Large intestine (tissue), 3 donors: ENCODE results near the gene VEZT. TPM values are rescaled to one million over a fixed set of nuclear protein-coding genes. Genes with fewer than 3 reads are reported as not detected.

ENCODE experiments used
- DNase-seq, 2 donors: peaks; one replicate each; pipeline versions ENCODE4 v3.0.0 to v3.0.0-alpha.2; 2013
- H3K27ac ChIP-seq: one replicate; pipeline ENCODE4 v1.5.1; 2013; ENCODE audit warnings: low read length
- H3K27me3 ChIP-seq: 2 replicates; pipeline ENCODE4 v1.6.1; 2013; ENCODE audit warnings: low read length; ENCODE audit not compliant: control insufficient read depth, insufficient read depth
- H3K36me3 ChIP-seq: 2 replicates; pipeline ENCODE4 v1.6.1; 2013; ENCODE audit warnings: low read length; ENCODE audit not compliant: control insufficient read depth, insufficient read depth
- H3K4me1 ChIP-seq: one replicate; pipeline ENCODE4 v1.6.1; 2013; ENCODE audit warnings: low read length; ENCODE audit not compliant: control insufficient read depth, insufficient read depth
- H3K4me3 ChIP-seq: one replicate; pipeline ENCODE4 v1.5.1; 2013; ENCODE audit warnings: low read length
- H3K9me3 ChIP-seq: one replicate; pipeline ENCODE4 v1.6.1; 2013; ENCODE audit warnings: mild to moderate bottlenecking, low read depth, low read length, moderate library complexity; ENCODE audit not compliant: control insufficient read depth
- WGBS: methylation state at CpG from one replicate; pipeline ENCODE4 v1.1.5; 2013; ENCODE audit warnings: low lambda C conversion rate; ENCODE audit not compliant: insufficient coverage; 5-methylcytosine and 5-hydroxymethylcytosine counted together
- polyA plus RNA-seq: library from polyadenylated mRNA; unstranded; fragments of 120-200 nt; gene quantifications from one replicate; pipeline ENCODE4 v1.2.1, GENCODE V29; 2013

The VEZT gene
- polyA plus RNA-seq, 1 donor, result 61.2 TPM

DNA sequence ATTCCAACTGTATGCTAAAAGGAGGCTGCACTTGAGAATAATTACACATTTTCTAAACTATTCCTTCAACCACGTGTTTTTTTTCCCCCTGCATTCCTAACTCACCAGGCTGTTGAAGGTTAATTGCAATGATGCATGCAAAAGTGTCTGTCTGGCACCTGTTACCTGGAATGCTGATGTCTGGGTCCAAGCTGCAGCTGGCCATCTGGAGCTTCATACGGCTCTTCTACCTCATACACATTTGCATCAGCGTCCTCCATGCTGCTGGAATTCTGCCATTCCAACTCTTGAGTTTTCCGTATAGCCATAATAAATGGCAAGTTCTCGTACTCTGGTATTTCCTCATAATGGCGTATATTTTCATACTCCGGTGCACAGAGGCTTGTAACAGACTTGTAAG lies 8.9 kb upstream of the VEZT start:
- no peak overlapping the region for H3K4me3 ChIP-seq
- no peaks in the 10 kb centered on the region for H3K27me3 ChIP-seq
- peaks cover 17% of the 10 kb centered on the region for H3K4me1 ChIP-seq
- WGBS, result no CpG with 5 or more reads among the region's 7 CpGs
- peaks cover 4% of the 10 kb centered on the region for H3K36me3 ChIP-seq
- H3K27ac ChIP-seq, result no peak overlapping the region
- no peak for DNase-seq
- no peaks in the 10 kb centered on the region for H3K9me3 ChIP-seq

DNA sequence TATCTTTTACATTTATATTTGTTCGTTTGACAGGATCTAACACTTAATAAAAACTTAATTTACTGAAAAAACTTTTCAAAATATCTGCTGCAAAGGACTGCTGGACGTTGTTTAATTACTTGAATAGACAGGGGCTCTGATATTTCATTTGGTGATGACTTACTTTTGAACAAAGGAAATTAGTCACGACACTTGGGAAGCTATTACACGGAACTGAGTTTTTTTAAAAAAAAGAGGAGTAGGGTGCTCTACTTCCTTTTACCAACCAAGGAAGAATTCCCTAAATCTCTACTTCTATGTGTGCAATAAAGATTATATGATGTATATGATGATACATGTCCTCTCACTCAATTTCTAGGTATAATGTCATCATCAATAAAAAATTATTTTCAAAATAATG lies 5.0 kb upstream of the VEZT start:
- H3K27ac ChIP-seq, result no peak overlapping the region
- no peaks in the 10 kb centered on the region for H3K27me3 ChIP-seq
- no peak overlapping the region for H3K4me3 ChIP-seq
- no peak for DNase-seq
- no peaks in the 10 kb centered on the region for H3K9me3 ChIP-seq
- H3K4me1 ChIP-seq, result peaks cover 9% of the 10 kb centered on the region
- H3K36me3 ChIP-seq, result peaks cover 4% of the 10 kb centered on the region
- WGBS, result 90% methylated on average over 2 of the region's 4 CpGs

DNA sequence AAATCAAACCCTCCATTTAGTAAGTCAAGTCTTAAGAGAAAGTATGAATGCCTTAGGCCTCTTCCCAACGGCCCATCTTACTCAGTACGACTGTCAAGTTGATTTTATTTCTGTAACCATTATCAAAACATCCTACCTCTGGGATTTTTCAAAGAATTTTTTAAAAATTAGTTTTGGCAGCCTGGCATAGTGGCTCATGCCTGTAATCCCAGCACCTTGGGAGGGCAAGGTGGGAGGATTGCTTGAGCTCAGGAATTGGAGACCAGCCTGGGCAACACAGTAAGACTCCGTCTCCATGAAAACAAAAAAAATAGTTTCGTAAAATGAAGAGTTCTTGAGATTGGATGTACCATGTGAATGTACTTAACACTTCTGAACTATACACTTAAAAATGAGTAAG lies 4.5 kb upstream of the VEZT start:
- Histone ChIP-seq H3K27me3 (no peaks in the 10 kb centered on the region), H3K36me3 (peaks cover 4% of the 10 kb centered on the region), H3K4me3 (no peak overlapping the region), H3K9me3 (no peaks in the 10 kb centered on the region), H3K4me1 (peaks cover 9% of the 10 kb centered on the region), H3K27ac (no peak overlapping the region)
- 92% methylated on average over 2 of the region's 4 CpGs for WGBS
- no peak for DNase-seq

GRCh38 chr12:95213928-95214327 lies 3.7 kb upstream of the VEZT start:
- Histone ChIP-seq H3K36me3 (no peaks in the 10 kb centered on the region), H3K27ac (no peak overlapping the region), H3K27me3 (no peaks in the 10 kb centered on the region), H3K9me3 (no peaks in the 10 kb centered on the region), H3K4me1 (peaks cover 9% of the 10 kb centered on the region), H3K4me3 (no peak overlapping the region)
- DNase-seq, result peak in 1 of 2 donors; percentile 43
- WGBS, result no CpG with 5 or more reads among the region's 1 CpG

GRCh38 chr12:95214466-95214865 lies 3.1 kb upstream of the VEZT start:
- Histone ChIP-seq H3K4me3 (no peak overlapping the region), H3K4me1 (peaks cover 9% of the 10 kb centered on the region), H3K27me3 (no peaks in the 10 kb centered on the region), H3K36me3 (no peaks in the 10 kb centered on the region), H3K9me3 (no peaks in the 10 kb centered on the region), H3K27ac (no peak overlapping the region)
- no CpG with 5 or more reads among the region's 3 CpGs for WGBS
- no peak for DNase-seq

- H3K36me3 ChIP-seq, result no peaks in the 10 kb centered on the region
- H3K27ac ChIP-seq, result peak overlapping the region; percentile 96
- peak in 1 of 2 donors; percentile 44 for DNase-seq
- H3K27me3 ChIP-seq, result no peaks in the 10 kb centered on the region
- WGBS, result no CpG with 5 or more reads among the region's 1 CpG
- peak overlapping the region; percentile 90 for H3K4me3 ChIP-seq
- no peaks in the 10 kb centered on the region for H3K9me3 ChIP-seq
- peaks cover 12% of the 10 kb centered on the region for H3K4me1 ChIP-seq
Observed at GRCh38 chr12:95215949-95216348, 1.7 kb upstream of the VEZT start.

DNA sequence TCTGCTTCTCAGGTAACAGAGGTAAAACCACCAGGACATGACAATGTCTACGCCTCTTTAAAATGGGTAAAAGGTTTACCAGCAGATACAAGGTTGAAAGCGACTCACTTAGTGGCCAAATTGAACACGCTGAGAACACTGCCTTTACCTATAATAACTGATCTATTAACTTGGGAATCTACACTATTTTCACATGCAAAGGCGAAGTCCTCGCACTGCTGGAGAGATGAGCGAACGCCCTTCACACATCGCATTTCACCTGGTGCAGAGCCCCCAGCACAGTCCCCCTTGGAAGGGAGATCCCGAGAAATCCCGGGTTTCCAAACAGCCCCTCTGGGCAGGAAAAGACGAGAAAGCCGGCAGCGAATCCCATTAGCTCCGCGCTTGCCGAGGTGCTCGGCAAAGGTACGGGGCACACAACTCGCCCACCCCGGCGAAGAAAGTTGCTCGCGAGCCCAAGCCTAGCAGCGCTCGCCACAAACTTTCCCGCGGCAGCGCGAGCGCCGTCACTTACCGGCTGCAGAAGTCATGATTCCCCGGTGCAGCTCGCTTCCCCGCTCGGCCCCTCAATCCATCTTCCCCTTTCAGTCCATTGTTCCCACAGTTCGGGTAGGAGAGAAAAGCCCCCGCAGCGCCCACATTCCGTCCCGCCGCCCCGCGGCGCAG lies 763 bp upstream of the VEZT start:
- peak overlapping the region; percentile 90 for H3K4me3 ChIP-seq
- peak overlapping the region; percentile 96 for H3K27ac ChIP-seq
- H3K9me3 ChIP-seq, result no peaks in the 10 kb centered on the region
- H3K4me1 ChIP-seq, result peaks cover 12% of the 10 kb centered on the region
- H3K27me3 ChIP-seq, result no peaks in the 10 kb centered on the region
- peak; percentile 25 to 76 for DNase-seq
- H3K36me3 ChIP-seq, result no peaks in the 10 kb centered on the region
- no CpG with 5 or more reads among the region's 45 CpGs for WGBS

DNA sequence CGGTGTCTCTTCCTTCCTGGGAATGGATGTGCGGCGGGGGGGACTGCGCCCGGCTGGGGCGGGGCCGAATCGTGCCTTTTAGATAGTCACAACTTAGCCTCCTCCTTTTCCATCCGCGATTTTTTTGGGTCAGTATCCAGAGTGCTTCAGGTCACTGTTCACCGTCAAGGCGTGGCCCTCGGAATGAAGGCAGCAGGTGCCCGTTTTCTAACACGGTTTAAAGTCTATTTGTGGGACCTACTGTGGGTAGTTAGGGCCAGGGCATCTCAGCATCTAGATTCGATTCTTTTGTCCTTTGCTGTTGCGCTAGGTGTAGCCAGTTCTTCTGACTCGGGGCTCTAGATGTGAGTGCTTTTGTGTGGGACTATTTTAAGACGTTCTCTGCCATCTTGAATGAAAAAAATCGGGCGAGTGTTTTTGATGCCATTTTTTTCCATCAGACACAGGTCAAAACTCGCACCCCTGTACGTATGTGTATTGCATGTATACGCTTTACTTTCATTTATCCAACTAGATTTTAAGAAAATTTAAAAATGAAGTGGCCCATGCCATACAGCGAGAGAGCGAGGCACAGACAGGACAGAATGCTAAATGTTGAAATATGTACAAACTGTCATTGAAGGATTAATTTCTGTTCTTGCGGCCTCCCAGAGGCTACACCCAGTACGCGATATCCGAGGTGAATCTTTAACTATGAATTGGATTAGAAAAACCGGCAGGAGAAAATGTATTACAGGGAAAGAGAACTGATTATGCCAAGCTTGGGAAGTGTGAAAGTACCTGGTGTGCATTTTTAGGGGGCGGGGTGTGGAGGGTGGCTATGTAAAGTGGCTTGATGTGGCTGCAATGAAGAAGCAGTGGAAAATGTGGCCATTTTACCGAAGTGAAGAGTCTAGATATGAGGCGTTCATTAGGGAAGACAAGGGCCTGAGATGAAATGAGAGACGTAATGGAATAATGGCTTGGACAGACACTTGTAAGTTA lies 835 bp downstream of the VEZT start:
- Histone ChIP-seq H3K27me3 (no peaks in the 10 kb centered on the region), H3K4me1 (peaks cover 12% of the 10 kb centered on the region), H3K9me3 (no peaks in the 10 kb centered on the region), H3K36me3 (no peaks in the 10 kb centered on the region), H3K27ac (peak overlapping the region; percentile 96), H3K4me3 (peak overlapping the region; percentile 83)
- WGBS, result 4% methylated on average over 10 of the region's 35 CpGs
- peak; percentile 60 to 83 for DNase-seq

DNA sequence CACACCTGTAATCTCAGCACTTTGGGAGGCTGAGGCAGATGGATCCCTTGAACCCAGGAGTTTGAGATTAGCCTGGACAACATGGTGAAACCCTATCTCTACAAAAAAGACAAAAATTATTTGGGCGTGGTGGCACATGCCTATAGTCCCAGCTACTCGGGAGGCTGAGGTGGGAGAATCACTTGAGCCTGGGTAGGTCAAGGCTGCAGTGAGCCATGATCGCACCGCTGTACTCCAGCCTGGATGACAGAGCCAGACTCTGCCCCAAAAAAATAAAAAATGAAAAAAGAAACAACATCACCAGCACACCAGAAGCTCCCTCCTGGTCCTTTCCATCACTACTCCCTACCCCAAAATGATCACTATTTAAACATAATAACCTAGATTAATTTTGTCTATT lies 2.6 kb downstream of the VEZT start:
- H3K36me3 ChIP-seq, result peaks cover 14% of the 10 kb centered on the region
- H3K9me3 ChIP-seq, result no peaks in the 10 kb centered on the region
- peaks cover 5% of the 10 kb centered on the region for H3K4me1 ChIP-seq
- no peak for DNase-seq
- no peaks in the 10 kb centered on the region for H3K27me3 ChIP-seq
- H3K4me3 ChIP-seq, result no peak overlapping the region
- H3K27ac ChIP-seq, result no peak overlapping the region
- WGBS, result no CpG with 5 or more reads among the region's 4 CpGs

DNA sequence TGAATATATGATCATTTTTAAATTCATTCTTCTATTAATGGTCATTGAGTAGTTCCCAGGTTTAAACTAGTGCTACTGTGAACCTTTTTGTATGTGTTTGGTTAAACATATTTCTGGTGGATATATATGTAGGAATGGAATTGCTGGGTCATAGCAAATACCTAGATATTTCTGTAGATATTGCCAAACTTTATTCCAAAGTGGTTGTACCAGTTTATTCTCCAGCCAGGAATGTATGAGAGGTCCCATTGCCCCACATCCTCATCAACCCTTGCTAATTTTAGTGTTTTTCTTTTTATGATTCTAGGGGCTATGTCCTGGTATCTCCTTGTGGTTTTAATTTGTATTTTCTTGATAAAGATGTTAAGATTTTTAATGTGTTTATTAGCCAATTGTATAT lies 3.1 kb downstream of the VEZT start:
- Histone ChIP-seq H3K9me3 (no peaks in the 10 kb centered on the region), H3K4me1 (peaks cover 2% of the 10 kb centered on the region), H3K27ac (no peak overlapping the region), H3K27me3 (no peaks in the 10 kb centered on the region), H3K36me3 (peaks cover 17% of the 10 kb centered on the region), H3K4me3 (no peak overlapping the region)
- DNase-seq, result no peak
